Activated CD4-positive, alpha-beta T cell treated with anti-CD3 and anti-CD28 coated beads, Interleukin-2, amount 10 ng/mL, durations not matched to agents 7 days and 5 days (primary cell): ENCODE results near the gene JPH2. TPM values are rescaled to one million over a fixed set of nuclear protein-coding genes. Genes with fewer than 3 reads are reported as not detected.

Experiments used
- CTCF ChIA-PET: fragments of 350-600 bp; sonication (Branson Sonifier 250); formaldehyde crosslinking; loops from one replicate; lab custom pipeline; 2021; ENCODE audit warnings: antibody characterized with exemption; lab: Charles Lee
- POLR2A ChIA-PET: fragments of 350-600 bp; sonication (Branson Sonifier 250); formaldehyde crosslinking; loops from one replicate; lab custom pipeline; 2021; ENCODE audit warnings: antibody characterized with exemption; lab: Charles Lee
- DNase-seq: peaks from one replicate; pipeline ENCODE4 v3.0.0-alpha.2; 2020
- H3K27ac Mint-ChIP-seq: one replicate; pipeline ENCODE4 v1.8.0; 2021; ENCODE audit warnings: mild to moderate bottlenecking, moderate library complexity, mixed read lengths
- H3K27me3 Mint-ChIP-seq: one replicate; pipeline ENCODE4 v1.8.0; 2021; ENCODE audit warnings: mixed read lengths
- H3K36me3 Mint-ChIP-seq: one replicate; pipeline ENCODE4 v1.8.0; 2021; ENCODE audit warnings: low read depth, mixed read lengths
- H3K4me1 Mint-ChIP-seq: one replicate; pipeline ENCODE4 v1.8.0; 2021; ENCODE audit warnings: mixed read lengths
- H3K4me3 Mint-ChIP-seq: one replicate; pipeline ENCODE4 v1.8.0; 2021; ENCODE audit warnings: mild to moderate bottlenecking, moderate library complexity, mixed read lengths
- H3K9me3 Mint-ChIP-seq: one replicate; pipeline ENCODE4 v1.8.0; 2021; ENCODE audit warnings: mixed read lengths
- total RNA-seq, 2 experiments: library from RNA; stranded (reverse); gene quantifications; one replicate each; pipeline ENCODE4 v1.2.3, GENCODE V29; 2021

JPH2 gene
- total RNA-seq, 2 experiments from 2014 or later: not detected

DNA sequence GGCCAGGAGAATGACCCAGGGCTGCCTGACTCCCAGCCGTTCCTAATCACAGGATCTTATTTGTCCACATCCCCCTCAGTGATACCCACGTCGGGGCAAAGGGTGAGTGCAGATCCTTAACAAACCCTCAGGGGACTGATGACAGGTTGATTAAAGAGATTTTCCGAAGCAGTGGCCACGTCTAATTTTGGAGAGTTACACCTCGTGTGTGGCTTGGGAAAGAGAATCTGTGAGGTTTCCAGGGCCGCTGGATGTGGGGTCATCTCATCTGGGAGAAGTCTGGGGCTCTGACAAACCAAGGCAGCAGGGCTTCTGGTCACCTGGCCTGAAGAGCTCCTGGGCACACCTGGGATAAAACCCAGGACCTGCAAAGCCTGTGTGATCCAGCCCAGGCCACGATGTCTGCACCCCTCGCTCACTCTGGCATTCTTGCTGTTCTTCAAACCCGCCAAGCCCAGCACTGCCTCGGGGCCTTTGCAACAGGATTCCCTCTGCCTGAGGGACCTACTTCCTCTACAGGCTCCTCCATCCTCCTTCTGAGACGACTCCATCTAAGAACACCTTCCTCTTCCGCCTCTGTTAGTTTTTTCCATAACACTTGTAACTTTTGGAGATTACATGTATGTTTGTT, 4.7 kb downstream of the JPH2 start:
- Mint-ChIP-seq H3K4me1 (no peaks in the 10 kb centered on the region), H3K27ac (no peak overlapping the region), H3K9me3 (no peaks in the 10 kb centered on the region), H3K4me3 (no peak overlapping the region), H3K27me3 (peaks cover 35% of the 10 kb centered on the region), H3K36me3 (no peaks in the 10 kb centered on the region)
- DNase-seq: no peak
- ChIA-PET CTCF (interaction anchor here (1.5 kb wide), 1 partner anchor 65 kb away, joined by 3 read pairs; no protein-coding TSS in a partner anchor), POLR2A (no interaction called here)

DNA sequence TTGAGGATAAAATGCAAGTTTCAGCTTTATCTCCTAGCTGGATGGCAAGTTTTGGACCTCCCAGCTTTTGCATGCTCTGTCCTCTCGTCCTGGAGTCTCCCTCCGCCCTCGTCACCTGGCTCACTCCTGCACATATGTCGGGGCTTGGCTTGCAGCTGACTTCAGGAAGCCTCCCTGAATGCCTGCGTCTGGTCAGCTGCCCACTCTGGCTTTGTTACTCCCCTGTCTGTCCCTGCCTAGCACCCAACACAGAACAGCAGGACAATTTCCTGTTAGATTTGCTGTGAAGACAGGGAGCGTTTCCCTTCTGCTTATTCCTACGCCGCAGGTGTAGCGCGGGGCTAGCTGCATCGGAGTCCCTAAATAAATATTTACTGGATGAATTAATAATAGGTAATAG, 5.4 kb downstream of the JPH2 start:
- H3K4me3 Mint-ChIP-seq: no peak overlapping the region

DNA sequence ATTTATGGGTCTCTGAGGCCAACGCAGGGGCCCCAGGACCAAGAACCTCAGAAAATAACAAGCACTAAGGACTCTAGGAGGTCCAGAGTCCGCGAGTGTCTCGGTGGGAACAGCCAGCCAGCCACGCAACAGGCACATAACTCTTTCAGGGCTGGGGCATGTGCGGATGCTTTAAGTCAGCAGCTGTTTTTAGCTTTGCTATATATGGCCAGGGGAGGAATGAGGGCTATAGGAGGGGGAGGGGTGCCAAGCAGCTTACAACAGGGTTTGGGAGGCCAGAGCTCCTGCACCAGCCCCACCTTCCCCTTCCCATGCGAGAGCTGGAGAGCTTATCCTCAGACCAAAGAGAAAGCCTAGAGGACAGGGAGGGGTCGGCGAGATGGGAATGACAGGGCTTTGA, 6.2 kb downstream of the JPH2 start:
- POLR2A ChIA-PET: no interaction called here
- DNase-seq: no peak
- H3K4me1 Mint-ChIP-seq: no peaks in the 10 kb centered on the region
- no peaks in the 10 kb centered on the region for H3K36me3 Mint-ChIP-seq
- no peak overlapping the region for H3K4me3 Mint-ChIP-seq
- no peak overlapping the region for H3K27ac Mint-ChIP-seq
- CTCF ChIA-PET: interaction anchor here (0.6 kb wide), 1 partner anchor 441 kb away, joined by 3 read pairs; no protein-coding TSS in a partner anchor
- peaks cover 25% of the 10 kb centered on the region for H3K27me3 Mint-ChIP-seq
- H3K9me3 Mint-ChIP-seq: no peaks in the 10 kb centered on the region

More for the DNA sequence above, 5.4 kb downstream of the JPH2 start:
- H3K27ac Mint-ChIP-seq: no peak overlapping the region
- H3K4me1 Mint-ChIP-seq: no peaks in the 10 kb centered on the region
- peaks cover 32% of the 10 kb centered on the region for H3K27me3 Mint-ChIP-seq
- no peak for DNase-seq
- H3K36me3 Mint-ChIP-seq: no peaks in the 10 kb centered on the region
- CTCF ChIA-PET: no interaction called here
- no peaks in the 10 kb centered on the region for H3K9me3 Mint-ChIP-seq
- POLR2A ChIA-PET: no interaction called here

DNA sequence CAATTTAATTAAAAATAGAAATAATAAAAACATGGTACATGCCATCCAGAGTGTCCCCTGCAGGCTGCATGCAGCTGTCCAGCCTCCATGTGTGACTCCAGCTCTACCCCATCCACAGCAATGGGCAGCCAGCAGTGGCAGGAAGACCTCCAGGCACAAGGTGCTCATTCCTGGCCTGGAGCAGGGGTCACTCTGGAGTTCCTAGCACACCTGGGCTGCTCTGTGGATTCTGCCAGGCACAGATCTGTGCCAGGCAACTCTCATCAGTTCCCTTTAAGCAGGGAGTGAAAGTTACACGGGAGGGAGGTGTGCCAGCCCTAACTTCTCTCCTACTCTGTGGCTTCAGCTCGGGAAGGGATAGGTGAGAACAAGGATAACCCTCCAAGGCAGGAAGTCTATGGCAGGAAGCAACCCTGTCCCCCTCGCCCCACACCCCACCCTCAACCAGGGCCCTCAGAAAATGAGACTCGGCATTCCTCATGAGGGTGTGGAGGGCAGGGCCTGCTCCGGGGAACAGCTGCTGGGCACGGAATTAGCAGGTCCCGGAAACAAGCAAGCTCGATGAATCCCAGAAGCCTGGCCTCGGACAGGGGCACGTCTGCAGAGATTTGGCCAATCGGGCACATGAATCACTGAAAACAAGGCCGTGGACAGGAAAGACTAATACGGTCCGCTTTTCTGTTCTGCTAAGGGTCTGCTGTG, 10.0 kb downstream of the JPH2 start:
- no peak for DNase-seq
- Mint-ChIP-seq H3K4me3 (no peak overlapping the region), H3K27ac (no peak overlapping the region), H3K36me3 (no peaks in the 10 kb centered on the region), H3K27me3 (peaks cover 24% of the 10 kb centered on the region), H3K9me3 (no peaks in the 10 kb centered on the region), H3K4me1 (no peaks in the 10 kb centered on the region)
- ChIA-PET POLR2A (no interaction called here), CTCF (no interaction called here)

DNA sequence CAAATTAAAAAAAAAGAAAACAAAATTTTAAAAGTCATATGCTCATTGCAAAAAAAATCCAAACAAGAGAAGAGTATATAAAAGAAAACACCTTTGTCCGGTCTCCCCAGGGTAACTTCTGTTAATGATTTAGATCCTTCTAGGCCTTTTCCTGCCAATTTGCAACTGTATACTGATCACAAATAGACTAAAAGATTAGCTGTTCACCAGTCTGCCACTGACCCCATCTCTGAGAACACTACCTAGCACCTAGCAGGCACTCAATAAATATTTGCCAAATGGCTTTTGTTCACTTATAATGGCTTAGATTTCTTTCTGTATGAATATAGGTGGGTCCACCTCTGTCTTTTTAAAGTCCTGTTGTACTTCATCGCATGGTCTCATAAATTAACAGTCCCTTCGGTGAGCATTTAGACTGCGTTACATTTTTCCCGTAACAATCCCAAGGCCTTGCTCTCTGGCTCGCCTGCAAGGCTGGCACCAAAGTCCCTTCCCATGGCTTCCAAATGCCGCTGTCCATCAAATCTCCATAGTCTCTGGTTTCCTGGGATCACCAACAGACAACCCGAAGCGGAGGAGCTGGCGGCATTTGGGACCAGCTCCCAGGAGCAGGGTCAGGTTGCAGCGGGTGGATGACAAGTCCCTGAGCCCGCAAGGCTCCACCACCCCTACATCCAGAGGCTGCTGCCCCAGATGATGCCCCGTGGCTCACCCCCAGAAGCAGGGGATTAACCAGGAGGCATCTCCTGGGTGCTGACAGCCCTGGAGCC, 11.8 kb downstream of the JPH2 start:
- Mint-ChIP-seq H3K4me1 (no peaks in the 10 kb centered on the region), H3K27me3 (peaks cover 27% of the 10 kb centered on the region), H3K9me3 (no peaks in the 10 kb centered on the region), H3K4me3 (no peak overlapping the region), H3K36me3 (no peaks in the 10 kb centered on the region), H3K27ac (no peak overlapping the region)
- ChIA-PET POLR2A (interaction anchor here (0.7 kb wide), 1 partner anchor 55 kb away, joined by 3 read pairs; no protein-coding TSS in a partner anchor), CTCF (no interaction called here)
- no peak for DNase-seq

DNA sequence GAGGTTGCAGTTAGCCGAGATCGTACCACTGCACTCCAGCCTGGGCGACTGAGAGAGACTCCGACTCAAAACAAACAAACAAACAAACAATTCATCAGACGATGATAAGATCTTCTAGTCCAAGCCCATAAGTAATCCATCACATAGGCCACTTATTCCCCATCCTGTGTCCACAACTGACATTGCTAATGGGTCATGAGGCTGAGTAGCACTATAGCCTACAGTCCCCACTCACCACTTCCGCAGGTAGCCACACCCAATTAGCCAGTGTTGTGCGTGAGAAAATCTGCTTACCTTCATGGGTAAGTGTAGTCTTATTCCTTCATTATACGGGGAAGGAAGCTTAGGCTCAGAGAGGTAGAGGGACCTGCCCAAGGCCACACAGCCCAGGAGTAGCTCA, 13.1 kb downstream of the JPH2 start:
- Mint-ChIP-seq H3K9me3 (no peaks in the 10 kb centered on the region), H3K27me3 (peaks cover 33% of the 10 kb centered on the region), H3K36me3 (no peaks in the 10 kb centered on the region), H3K4me3 (no peak overlapping the region), H3K4me1 (no peaks in the 10 kb centered on the region), H3K27ac (no peak overlapping the region)
- POLR2A ChIA-PET: no interaction called here
- CTCF ChIA-PET: no interaction called here
- DNase-seq: no peak

DNA sequence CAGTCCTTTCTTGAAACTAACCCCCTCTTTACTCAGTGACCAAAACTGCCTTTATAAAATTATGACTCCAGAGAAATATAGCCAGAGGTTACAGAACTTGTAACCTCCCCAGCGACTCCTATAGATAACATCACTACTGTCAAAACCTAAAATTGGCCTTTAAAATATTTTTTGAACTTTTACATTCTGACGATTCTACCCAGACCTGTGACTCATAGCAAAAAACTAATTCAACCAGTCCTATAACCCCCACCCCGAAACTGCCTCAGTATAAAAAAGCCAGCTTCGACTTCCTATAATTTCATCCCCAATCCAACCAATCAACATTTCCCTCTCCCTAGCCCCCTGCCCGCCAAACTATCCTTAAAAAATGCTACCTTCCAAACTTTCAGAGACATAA, 13.9 kb downstream of the JPH2 start:
- Mint-ChIP-seq H3K9me3 (no peaks in the 10 kb centered on the region), H3K4me3 (no peak overlapping the region), H3K27me3 (peaks cover 31% of the 10 kb centered on the region), H3K36me3 (no peaks in the 10 kb centered on the region), H3K4me1 (no peaks in the 10 kb centered on the region), H3K27ac (no peak overlapping the region)
- ChIA-PET CTCF (no interaction called here), POLR2A (no interaction called here)
- DNase-seq: no peak

DNA sequence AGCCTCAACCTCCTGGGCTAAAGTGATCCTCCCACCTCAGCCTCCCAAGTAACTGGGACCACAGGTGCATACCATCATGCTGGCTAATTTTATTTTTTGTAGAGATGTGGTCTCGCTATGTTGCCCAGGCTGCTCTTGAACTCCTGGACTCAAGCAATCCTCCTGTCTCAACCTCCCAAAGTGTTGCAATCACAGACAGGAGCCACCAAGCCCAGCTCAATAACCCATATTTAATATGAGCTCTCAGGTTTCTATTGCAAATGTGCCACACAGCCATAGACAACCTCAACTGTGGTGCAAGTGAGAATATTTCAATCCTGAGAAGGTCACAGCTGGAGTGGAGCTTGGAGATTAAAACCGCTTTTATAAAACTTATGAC, 14.4 kb downstream of the JPH2 start:
- Mint-ChIP-seq H3K36me3 (no peaks in the 10 kb centered on the region), H3K27ac (no peak overlapping the region), H3K9me3 (no peaks in the 10 kb centered on the region), H3K4me1 (no peaks in the 10 kb centered on the region), H3K4me3 (no peak overlapping the region), H3K27me3 (peaks cover 36% of the 10 kb centered on the region)
- POLR2A ChIA-PET: interaction anchor here (0.6 kb wide), 1 partner anchor 30 kb away, joined by 3 read pairs; no protein-coding TSS in a partner anchor
- CTCF ChIA-PET: no interaction called here
- DNase-seq: no peak

DNA sequence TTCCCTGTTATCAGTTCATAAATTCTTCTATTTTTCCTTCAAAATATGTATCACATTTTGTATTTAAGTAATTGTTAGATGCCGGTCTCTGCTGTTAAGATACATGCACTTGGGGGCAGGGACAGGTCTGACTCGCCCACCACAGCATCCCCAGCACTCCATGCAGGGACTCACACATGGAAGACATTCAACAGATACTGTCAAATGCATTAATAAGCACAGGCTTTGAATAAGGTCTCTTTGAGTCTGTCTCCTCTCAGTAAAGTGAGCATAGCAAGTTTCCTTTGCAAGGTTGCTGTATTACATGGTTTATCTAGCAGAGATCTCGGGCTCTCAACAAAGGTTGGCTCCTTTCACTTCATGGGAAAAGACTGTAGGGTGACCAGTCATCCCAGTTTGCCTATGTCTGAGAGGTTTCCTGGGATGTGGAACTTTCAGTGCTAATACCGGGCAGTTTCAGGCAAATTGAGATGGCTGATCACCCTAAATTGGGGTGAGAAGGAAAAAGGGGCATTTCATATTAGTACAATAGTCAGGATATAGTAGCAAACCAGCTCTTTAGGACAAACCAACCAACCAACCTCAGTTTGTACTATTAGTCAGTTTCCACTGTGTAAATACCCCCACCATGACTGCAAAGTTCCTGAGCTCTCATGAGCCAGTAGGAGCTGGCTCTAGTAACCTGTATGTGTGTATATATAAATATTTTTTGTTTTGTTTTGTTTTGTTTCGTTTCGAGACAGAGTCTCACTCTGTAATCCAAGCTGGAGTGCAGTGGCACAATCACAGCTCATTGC, 15.0 kb downstream of the JPH2 start:
- POLR2A ChIA-PET: interaction anchor here (0.6 kb wide), 2 partner anchors 31 to 45 kb away, joined by 3 to 4 read pairs; no protein-coding TSS in a partner anchor
- peaks cover 40% of the 10 kb centered on the region for H3K27me3 Mint-ChIP-seq
- H3K9me3 Mint-ChIP-seq: no peaks in the 10 kb centered on the region
- DNase-seq: no peak
- H3K36me3 Mint-ChIP-seq: no peaks in the 10 kb centered on the region
- no peak overlapping the region for H3K27ac Mint-ChIP-seq
- CTCF ChIA-PET: interaction anchor here (1.3 kb wide), 1 partner anchor 16 kb away, joined by 3 read pairs; no protein-coding TSS in a partner anchor
- H3K4me3 Mint-ChIP-seq: no peak overlapping the region
- no peaks in the 10 kb centered on the region for H3K4me1 Mint-ChIP-seq

DNA sequence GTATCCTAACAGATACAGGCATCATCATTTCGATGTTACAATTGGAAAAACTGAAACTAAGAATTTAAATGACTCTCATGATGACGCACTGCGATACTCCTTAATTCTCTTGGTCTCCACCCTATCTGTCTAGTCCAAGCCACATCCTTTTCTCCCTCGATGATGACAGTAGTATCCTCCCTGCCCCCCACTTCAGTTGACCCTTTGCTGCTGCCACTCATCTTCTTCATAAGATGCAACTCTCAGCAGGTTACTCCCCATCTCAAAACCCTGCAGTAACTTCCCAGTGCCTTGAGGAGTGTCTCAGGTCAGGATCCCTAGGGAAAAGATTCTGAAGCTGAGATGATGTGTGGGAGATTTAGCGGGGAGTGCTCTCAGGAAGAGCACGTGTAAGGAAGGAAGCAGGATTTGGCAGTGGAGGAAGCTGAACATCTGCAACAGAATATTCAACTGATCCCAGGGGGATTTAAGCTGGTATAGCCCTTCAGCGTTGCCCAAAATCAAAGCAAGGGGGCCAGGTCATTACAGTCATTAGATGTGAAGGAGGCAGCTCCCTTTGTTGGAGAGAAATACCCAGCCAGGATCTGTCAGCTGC, 16.1 kb downstream of the JPH2 start:
- Mint-ChIP-seq H3K27ac (no peak overlapping the region), H3K36me3 (no peaks in the 10 kb centered on the region), H3K4me1 (no peaks in the 10 kb centered on the region), H3K27me3 (peaks cover 43% of the 10 kb centered on the region), H3K9me3 (no peaks in the 10 kb centered on the region), H3K4me3 (no peak overlapping the region)
- POLR2A ChIA-PET: interaction anchor here (0.6 kb wide), 1 partner anchor 44 kb away, joined by 4 read pairs; no protein-coding TSS in a partner anchor
- CTCF ChIA-PET: interaction anchor here (1.3 kb wide), 1 partner anchor 17 kb away, joined by 3 read pairs; no protein-coding TSS in a partner anchor
- DNase-seq: no peak

DNA sequence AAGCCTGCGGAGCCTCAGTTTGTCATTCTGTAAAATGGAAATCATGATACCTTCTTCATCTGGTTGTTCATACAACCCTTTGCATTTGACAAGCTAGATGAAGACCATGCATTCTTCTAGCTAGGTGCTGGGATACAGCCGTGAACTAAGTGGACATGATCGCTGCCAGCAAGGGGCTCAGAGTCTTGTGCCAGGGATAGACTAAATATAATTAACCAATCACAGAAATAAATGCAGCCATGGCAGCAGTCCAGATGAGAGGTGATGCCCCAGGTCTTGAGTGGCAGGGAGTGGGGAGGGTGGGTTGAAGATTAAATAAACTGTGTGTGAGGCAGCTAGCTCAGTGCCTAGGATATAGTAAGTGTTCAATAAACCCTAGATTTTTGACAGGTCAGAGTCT, 19.3 kb downstream of the JPH2 start:
- no peak overlapping the region for H3K4me3 Mint-ChIP-seq
- no peaks in the 10 kb centered on the region for H3K4me1 Mint-ChIP-seq
- peaks cover 51% of the 10 kb centered on the region for H3K27me3 Mint-ChIP-seq
- POLR2A ChIA-PET: no interaction called here
- H3K36me3 Mint-ChIP-seq: no peaks in the 10 kb centered on the region
- DNase-seq: no peak
- CTCF ChIA-PET: no interaction called here
- H3K27ac Mint-ChIP-seq: no peak overlapping the region
- H3K9me3 Mint-ChIP-seq: no peaks in the 10 kb centered on the region

DNA sequence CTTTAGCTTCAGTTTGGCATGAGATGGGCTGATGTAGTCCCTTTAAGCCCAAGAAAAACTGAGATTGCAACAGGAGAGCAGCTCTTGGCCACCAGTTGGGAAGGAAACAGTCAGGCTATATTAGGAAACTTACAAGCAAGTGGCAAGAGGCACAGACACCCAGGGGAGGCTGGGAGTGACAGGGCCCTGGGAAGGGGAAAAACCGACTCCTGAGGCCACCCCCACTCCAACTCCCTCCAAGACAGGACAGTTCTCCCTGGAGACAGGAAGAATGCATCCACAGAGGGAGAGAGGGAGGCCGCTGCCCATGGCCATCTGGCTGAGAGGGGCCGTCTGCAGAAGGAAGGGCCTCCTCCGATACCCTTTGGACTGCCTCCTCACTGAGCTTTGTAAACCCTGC, 20.5 kb downstream of the JPH2 start:
- H3K9me3 Mint-ChIP-seq: no peaks in the 10 kb centered on the region
- H3K36me3 Mint-ChIP-seq: no peaks in the 10 kb centered on the region
- peaks cover 48% of the 10 kb centered on the region for H3K27me3 Mint-ChIP-seq
- H3K27ac Mint-ChIP-seq: no peak overlapping the region
- ChIA-PET CTCF (interaction anchor here (0.5 to 1.3 kb wide), 5 partner anchors 8 to 488 kb away, joined by 3 to 4 read pairs (median 3); no protein-coding TSS in a partner anchor), POLR2A (no interaction called here)
- no peak for DNase-seq
- no peak overlapping the region for H3K4me3 Mint-ChIP-seq
- no peaks in the 10 kb centered on the region for H3K4me1 Mint-ChIP-seq
